Coronary artery (tissue), 2 donors: ENCODE measurements around the gene MIOX.

Source experiments
- DNase-seq: peaks from one replicate; pipeline ENCODE4 v3.0.0-alpha.2; 2017; ENCODE audit warnings: low spot score
- H3K27ac ChIP-seq, 2 donors: fragments of 200-600 bp; sonication (generic); one replicate each; pipeline ENCODE4 v1.5.1; 2016 to 2019
- H3K4me3 ChIP-seq: fragments of 200-600 bp; sonication (generic); 2 replicates; pipeline ENCODE4 v1.5.1; 2016; ENCODE audit warnings: mild to moderate bottlenecking, moderate library complexity
- TF ChIP-seq, protein P1 (sequence below): fragments of 200-600 bp; sonication (generic); IDR thresholded peaks from one replicate; pipeline ENCODE4 v1.5.1; 2019; ENCODE audit warnings: antibody characterized with exemption

Gene MIOX

DNA sequence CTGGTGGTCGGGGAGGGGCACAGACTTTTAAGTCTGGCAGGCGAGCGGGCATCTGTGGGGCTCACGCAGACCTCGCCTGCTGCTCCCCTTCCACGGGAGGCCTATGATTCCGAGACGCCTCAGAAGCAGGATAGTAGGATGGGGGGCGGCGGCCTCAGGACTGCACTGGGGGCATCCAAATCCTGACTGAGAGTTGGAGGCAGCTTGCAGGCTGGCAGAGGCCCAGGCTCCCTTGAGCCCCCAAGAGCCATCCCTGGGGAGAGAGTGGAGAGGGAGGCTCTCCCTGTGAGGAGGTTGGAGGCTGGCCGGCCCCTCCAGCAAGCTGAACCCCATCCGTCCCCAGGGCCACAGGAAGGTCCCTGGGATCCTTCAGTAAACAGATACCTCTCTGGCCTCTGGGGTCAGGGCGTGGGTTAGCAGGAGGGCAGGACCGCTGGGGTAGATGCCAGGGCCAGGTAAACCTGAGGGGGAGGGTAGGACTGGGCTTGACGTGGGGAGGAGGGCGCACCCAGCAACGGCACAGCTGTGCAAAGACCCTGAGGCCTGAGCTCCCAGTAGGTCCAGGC, 45.1 kb upstream of the MIOX start:
- TF ChIP-seq, protein P1, sequence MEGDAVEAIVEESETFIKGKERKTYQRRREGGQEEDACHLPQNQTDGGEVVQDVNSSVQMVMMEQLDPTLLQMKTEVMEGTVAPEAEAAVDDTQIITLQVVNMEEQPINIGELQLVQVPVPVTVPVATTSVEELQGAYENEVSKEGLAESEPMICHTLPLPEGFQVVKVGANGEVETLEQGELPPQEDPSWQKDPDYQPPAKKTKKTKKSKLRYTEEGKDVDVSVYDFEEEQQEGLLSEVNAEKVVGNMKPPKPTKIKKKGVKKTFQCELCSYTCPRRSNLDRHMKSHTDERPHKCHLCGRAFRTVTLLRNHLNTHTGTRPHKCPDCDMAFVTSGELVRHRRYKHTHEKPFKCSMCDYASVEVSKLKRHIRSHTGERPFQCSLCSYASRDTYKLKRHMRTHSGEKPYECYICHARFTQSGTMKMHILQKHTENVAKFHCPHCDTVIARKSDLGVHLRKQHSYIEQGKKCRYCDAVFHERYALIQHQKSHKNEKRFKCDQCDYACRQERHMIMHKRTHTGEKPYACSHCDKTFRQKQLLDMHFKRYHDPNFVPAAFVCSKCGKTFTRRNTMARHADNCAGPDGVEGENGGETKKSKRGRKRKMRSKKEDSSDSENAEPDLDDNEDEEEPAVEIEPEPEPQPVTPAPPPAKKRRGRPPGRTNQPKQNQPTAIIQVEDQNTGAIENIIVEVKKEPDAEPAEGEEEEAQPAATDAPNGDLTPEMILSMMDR: no peak
- H3K4me3 ChIP-seq: no peak overlapping the region
- no peak for DNase-seq
- H3K27ac ChIP-seq: no peak overlapping the region

DNA sequence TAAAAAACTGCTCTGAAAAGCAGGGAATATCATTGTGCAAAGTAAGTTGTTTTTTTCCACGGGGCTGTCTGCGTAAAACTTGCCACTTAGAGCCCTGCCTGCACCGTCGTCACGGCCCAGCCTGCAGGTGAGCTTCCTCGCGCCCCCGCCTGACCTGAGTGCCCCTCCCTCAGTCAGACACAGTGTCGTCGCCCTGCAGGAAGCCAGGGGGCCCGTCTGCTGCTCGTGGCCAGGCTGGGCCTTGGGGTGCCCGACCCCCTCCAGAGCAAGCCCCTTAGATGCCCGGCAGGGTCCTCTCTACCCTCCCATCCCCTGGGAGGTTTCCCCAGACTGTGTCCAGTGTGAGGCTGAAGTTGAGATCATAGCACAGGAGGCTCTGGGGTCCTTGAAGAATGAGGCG, 43.5 kb upstream of the MIOX start:
- no peak overlapping the region for H3K27ac ChIP-seq
- TF ChIP-seq, protein P1: no peak
- no peak for DNase-seq
- no peak overlapping the region for H3K4me3 ChIP-seq

DNA sequence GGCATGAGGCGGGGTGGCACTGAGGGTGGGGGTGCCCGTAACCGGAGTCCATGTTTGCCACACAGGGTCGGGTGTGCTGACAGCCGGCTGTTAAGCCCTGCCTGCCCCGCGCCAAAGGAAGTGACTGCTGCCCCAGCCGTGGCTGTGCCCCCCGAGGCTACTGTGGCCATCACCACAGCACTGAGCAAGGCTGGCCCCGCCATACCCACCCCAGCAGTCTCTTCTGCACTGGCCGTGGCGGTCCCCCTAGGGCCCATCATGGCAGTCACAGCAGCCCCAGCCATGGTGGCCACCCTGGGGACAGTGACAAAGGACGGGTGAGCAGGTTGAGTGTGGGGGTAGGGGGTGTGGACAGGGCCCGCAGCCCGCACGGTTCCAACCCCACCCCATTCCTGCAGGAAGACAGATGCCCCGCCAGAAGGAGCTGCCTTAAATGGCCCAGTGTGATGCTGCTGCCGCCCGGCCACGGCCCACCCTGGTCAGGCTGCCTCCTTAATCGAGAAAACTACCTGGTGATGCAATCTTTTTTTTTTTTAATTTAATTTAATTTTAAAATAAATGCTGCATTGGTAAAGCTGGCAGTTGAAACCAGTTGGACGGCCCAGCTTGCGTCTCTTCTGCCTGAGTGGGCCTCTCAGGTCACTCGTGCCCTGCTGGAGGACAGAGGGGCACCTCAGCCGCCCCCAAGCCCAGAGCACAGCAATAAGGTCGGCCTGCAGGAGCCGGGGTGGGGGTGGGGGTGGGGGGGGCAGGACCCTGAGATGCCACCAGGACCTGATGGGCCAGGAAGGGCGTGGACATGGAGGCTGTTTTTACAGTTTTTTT, 42.6 kb upstream of the MIOX start:
- TF ChIP-seq, protein P1: no peak
- no peak overlapping the region for H3K4me3 ChIP-seq
- no peak for DNase-seq
- peak overlapping the region in 1 of 2 donors; percentile 44 for H3K27ac ChIP-seq

DNA sequence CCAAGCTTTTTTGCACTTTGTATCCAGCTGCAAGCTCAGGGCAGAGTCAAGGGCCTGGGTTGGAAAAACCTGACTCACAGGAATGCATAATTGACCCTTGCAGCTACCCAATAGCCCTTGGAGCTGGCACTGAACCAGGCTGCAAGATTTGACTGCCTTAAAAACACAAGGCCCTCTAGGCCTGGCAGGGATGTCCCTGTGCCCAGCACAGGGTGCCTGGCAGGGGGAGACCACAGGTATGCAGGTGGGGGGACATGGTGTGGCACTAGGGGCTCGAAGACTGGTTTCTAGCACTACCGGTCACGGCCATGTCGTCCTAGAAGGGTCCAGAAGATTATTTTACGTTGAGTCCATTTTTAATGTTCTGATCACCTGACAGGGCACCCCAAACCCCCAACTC, 42.0 kb upstream of the MIOX start:
- Histone ChIP-seq H3K4me3 (no peak overlapping the region), H3K27ac (peak overlapping the region in 1 of 2 donors; percentile 53)
- no peak for DNase-seq
- TF ChIP-seq, protein P1: no peak

DNA sequence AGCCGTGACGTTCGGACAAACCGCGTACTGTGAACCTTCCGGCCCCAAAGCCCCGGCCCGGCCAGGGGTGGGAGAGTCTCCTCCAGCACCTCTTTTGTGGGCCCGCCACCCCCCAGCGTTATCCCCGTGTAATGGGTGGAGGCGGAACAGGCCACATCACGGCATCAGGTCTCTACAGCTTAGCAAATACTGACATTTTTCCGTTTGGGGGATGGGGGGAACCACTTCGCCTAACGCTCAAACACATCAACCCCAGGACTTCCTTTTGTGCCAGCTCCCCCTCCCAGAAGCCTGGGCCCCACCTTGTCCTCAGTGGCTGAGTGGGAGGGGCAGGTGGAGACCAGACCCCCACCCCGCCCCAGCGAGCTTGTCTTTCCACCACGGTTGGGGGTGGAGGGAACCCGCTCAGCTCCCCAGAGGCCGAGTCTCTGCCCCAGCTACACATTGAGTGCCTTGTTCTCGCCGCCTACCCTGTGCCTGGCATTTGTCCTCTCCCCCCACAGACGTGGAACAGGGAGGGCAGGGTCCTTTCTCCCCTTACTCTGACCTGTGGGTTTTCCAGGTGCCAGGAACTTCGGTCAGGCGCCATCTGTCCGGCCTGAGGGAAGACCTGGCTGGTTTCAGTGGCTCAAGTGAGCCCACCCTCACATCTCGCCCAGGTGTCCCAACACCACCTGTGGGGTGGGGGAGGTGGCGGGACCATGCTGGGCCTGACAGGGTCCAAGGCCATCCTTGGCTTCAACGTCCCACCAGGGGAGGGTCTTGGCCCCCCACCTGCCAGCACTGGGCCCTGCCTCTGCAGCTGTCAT, 41.4 kb upstream of the MIOX start:
- DNase-seq: no peak
- TF ChIP-seq, protein P1: no peak
- Histone ChIP-seq H3K27ac (peak overlapping the region in 1 of 2 donors; percentile 53), H3K4me3 (no peak overlapping the region)

DNA sequence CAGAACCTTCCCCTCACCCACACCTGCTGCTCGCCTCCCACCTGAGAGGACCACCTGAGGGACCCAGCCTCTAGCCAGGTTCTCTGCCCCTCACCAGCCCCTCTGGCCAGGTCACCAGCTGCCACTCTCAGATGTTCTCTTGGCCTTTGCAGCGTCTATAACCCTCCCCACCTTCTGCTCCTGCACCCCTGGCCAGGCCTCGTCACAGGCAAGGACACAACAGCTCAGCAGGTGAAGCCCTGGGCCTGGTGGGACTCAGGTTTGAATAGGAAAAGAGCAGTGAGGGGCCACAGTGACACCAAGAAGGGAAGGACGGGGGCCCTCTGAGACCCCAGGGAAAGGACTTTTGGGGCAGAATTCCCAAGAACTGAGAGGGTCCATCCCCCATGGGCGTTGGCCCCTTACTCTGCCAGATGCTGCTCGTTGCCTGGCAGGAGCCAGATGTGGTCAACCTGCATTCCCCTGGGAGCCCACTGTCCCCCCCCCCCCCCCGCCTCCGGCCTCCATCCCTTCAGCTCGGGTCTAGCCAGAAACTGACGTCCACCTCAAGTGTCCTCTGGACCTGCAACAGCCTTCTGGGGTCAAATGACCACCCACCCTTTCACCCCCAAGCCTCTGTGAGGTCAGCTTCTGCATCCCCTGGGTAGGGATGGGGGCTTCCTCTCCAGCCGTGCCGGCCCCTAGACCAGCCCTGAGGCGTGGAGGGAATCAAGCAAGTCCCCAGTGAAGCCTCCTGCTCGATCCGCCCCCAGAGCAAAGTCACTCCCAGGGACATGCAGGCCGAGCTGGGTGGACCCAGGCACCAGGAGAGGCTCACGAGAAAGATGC, 40.6 kb upstream of the MIOX start:
- H3K27ac ChIP-seq: peak overlapping the region in 1 of 2 donors; percentile 53
- TF ChIP-seq, protein P1: no peak
- no peak for DNase-seq
- no peak overlapping the region for H3K4me3 ChIP-seq
